NCI-H2196 (cell line): Measurements from ENCODE around the gene RHOT1.
"Not testable (repeated sequence)": the region's sequence is repeated elsewhere in the genome, so short reads cannot be mapped to it uniquely, and the experiment has no call there.

Experiments
- DNase-seq: peaks from one replicate; lab custom pipeline; 2025; ENCODE audit not compliant: unreplicated experiment; lab: John Stamatoyannopoulos, UW

The RHOT1 gene

GRCh38 chr17:32158870-32159585, 16.7 kb downstream of the RHOT1 start:
- DNase-seq = no peak

GRCh38 chr17:32159586-32160438, 17.5 kb downstream of the RHOT1 start:
- no peak for DNase-seq

- DNase-seq = no peak
Measured at GRCh38 chr17:32160526-32160925, 18.2 kb downstream of the RHOT1 start.

GRCh38 chr17:32161029-32161428, 18.7 kb downstream of the RHOT1 start:
- DNase-seq = no peak

- no peak for DNase-seq
Measured at GRCh38 chr17:32161506-32162365, 19.4 kb downstream of the RHOT1 start.

- DNase-seq = no peak
Measured at GRCh38 chr17:32174889-32175288, 32.6 kb downstream of the RHOT1 start.

GRCh38 chr17:32178679-32179078, 36.4 kb downstream of the RHOT1 start:
- DNase-seq = not testable (repeated sequence)

GRCh38 chr17:32179103-32179502, 36.8 kb downstream of the RHOT1 start:
- not testable (repeated sequence) for DNase-seq

- not testable (repeated sequence) for DNase-seq
Measured at GRCh38 chr17:32179526-32179925, 37.2 kb downstream of the RHOT1 start.

GRCh38 chr17:32180262-32180661, 38.0 kb downstream of the RHOT1 start:
- DNase-seq = not testable (repeated sequence)

- no peak for DNase-seq
Measured at GRCh38 chr17:32185875-32186274, 43.6 kb downstream of the RHOT1 start.

- no peak for DNase-seq
Measured at GRCh38 chr17:32187271-32187670, 45.0 kb downstream of the RHOT1 start.

- DNase-seq = no peak
Measured at GRCh38 chr17:32189343-32189742, 47.0 kb downstream of the RHOT1 start.

GRCh38 chr17:32191306-32191705, 49.0 kb downstream of the RHOT1 start:
- no peak for DNase-seq

GRCh38 chr17:32192379-32192778, 50.1 kb downstream of the RHOT1 start:
- no peak for DNase-seq

- no peak for DNase-seq
Measured at GRCh38 chr17:32197987-32198386, 55.7 kb downstream of the RHOT1 start.

- no peak for DNase-seq
Measured at GRCh38 chr17:32206861-32207260, 64.6 kb downstream of the RHOT1 start.

GRCh38 chr17:32208436-32208835, 66.1 kb downstream of the RHOT1 start:
- DNase-seq = no peak

- no peak for DNase-seq
Measured at GRCh38 chr17:32209608-32210007, 67.3 kb downstream of the RHOT1 start.

- no peak for DNase-seq
Measured at GRCh38 chr17:32211671-32212070, 69.4 kb downstream of the RHOT1 start.

- DNase-seq = no peak
Measured at GRCh38 chr17:32215696-32216095, 73.4 kb downstream of the RHOT1 start.
